GM12872 (cell line): ENCODE measurements around the gene GPS2.

Experiments
- CTCF ChIP-seq: IDR thresholded peaks from 3 replicates; pipeline ENCODE4 v1.5.1; 2011; ENCODE audit warnings: low read depth, mild to moderate bottlenecking, low read length, moderate library complexity; ENCODE audit not compliant: insufficient read depth

Gene GPS2

GRCh38 chr17:7282752-7283321 lies 32.3 kb downstream of the GPS2 start:
- TF ChIP-seq CTCF: no peak

- TF ChIP-seq CTCF: no peak
Observed at GRCh38 chr17:7281953-7282751, 33.0 kb downstream of the GPS2 start.

GRCh38 chr17:7281074-7281952 lies 33.8 kb downstream of the GPS2 start, which contains the start of gene SLC2A4:
TSS of gene SLC2A4 (plus strand) at chr17:7281718. CDS start at chr17:7281935, 217 bp downstream.
- TF ChIP-seq CTCF: no peak

GRCh38 chr17:7280519-7281073 lies 34.6 kb downstream of the GPS2 start:
- peak; percentile 98 for TF ChIP-seq CTCF

- no peak for TF ChIP-seq CTCF
Observed at GRCh38 chr17:7279448-7279847, 35.7 kb downstream of the GPS2 start.

GRCh38 chr17:7266784-7267183 lies 48.4 kb downstream of the GPS2 start:
- no peak for TF ChIP-seq CTCF

- TF ChIP-seq CTCF: no peak
Observed at GRCh38 chr17:7263801-7264078, 51.4 kb downstream of the GPS2 start.
